ENCODE results near the gene FABP3.
A peak's percentile ranks its signal among the peaks of the same experiment; 100 is the strongest.
"Not testable (repeated sequence)": the region's sequence is repeated elsewhere in the genome, so short reads cannot be mapped to it uniquely, and the experiment has no call there.

The FABP3 gene

GRCh38 chr1:31398246-31398645, 25.4 kb upstream of the FABP3 start:
- no peak for DNase-seq (ENCODE audit: low read depth, low spot score)

GRCh38 chr1:31397360-31398095, 24.7 kb upstream of the FABP3 start:
- no peak for DNase-seq (ENCODE audit: low read depth, low spot score)

GRCh38 chr1:31396633-31397351, 23.9 kb upstream of the FABP3 start:
- DNase-seq (ENCODE audit: low read depth, low spot score): no peak

GRCh38 chr1:31394584-31395193, 21.8 kb upstream of the FABP3 start:
- DNase-seq (ENCODE audit: low read depth, low spot score): peak; percentile 88

- DNase-seq (ENCODE audit: low read depth, low spot score): no peak
Observed at GRCh38 chr1:31393463-31393862, 20.6 kb upstream of the FABP3 start.

DNA sequence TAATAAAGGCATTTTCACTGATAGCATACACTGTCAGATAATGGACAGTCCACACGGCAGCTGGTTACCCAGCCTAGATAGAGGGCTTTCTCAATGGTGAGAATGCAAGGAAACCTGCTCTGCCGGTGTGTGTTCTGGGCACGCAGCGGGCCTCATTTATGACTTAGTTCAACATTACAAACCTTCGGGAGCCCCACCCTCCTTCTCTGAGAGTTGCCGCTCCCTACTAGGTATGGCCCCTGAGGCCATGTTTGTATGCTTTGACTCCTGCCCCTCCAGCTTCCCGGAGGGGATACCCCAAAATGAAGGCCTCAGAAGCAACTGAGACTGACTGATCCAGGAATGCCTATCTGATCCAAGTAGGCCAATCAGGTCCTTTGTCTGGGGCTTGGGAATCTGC, 17.2 kb upstream of the FABP3 start:
- DNase-seq (ENCODE audit: low read depth, low spot score): no peak

- DNase-seq (ENCODE audit: low read depth, low spot score): no peak
Observed at GRCh38 chr1:31389616-31390015, 16.7 kb upstream of the FABP3 start.

- no peak for DNase-seq (ENCODE audit: low read depth, low spot score)
Observed at GRCh38 chr1:31387612-31388011, 14.7 kb upstream of the FABP3 start.

GRCh38 chr1:31386576-31387243, 13.8 kb upstream of the FABP3 start:
- DNase-seq (ENCODE audit: low read depth, low spot score): not testable (repeated sequence)

DNA sequence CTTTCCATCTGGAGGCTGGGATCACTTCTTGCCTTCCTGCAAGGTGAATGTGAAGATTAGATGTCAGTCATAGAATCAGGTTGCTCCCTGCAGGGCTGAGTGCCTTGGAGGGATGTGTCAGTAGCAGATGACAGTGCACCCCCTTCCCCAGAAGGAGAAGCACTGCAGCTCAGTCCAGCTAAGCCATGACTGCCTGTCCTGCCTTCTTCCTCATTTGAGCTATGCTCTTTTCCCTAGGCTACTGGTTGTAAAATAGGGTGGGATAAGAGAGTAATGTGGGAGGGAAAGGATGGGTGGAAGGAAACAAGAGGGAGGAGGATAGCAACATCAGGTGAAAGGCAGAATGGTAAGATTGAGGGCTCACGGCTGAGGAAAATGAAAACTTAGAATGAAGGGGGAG, 11.1 kb upstream of the FABP3 start:
- DNase-seq (ENCODE audit: low read depth, low spot score): no peak

GRCh38 chr1:31382379-31382989, 9.6 kb upstream of the FABP3 start:
- DNase-seq (ENCODE audit: low read depth, low spot score): no peak

DNA sequence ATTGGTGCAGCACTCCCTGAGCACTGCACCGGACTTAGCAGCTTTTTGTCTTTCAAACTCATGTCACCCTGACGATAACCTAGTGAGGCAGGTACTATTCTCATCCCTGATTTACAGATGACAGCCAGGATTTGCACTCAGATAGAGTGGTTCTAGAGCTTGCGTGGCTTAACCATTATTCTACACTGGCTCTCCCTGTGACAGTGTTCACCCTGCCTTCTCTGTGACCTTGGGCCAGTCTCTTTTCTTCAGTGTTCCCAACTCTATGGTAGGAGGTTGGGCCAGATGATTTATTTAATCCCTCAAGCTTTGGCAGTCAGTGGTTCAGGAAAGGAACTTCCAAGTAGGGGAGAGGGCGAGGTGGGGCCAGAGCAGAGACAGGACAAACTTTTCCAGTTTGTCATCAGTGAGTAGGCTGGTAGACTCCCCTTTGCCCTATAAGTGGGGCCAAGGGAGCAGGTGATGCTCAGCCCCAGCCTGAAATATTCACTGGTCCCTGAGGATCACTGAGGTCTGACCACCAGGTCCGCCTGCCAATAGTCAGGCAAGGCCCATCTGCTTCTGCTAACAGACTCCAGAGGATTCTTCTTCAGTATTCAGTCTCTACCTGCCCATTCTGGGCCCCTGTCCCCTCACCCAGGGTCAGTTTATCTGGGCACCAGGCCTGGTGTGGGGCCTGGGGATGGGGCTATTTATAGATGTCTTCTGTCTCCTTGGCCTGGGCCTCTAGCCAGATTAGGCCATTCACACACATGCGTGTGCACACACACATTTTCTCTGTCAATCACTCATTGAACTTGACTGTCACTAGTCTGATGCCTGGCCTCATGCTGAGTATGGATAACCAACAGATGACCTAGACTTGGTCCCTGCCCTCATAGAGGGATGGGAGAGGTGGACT, 8.8 kb upstream of the FABP3 start:
- DNase-seq (ENCODE audit: low read depth, low spot score): no peak

- DNase-seq (ENCODE audit: low read depth, low spot score): no peak
Observed at GRCh38 chr1:31380181-31380580, 7.3 kb upstream of the FABP3 start.

GRCh38 chr1:31378001-31378400, 5.1 kb upstream of the FABP3 start:
- DNase-seq (ENCODE audit: low read depth, low spot score): no peak

DNA sequence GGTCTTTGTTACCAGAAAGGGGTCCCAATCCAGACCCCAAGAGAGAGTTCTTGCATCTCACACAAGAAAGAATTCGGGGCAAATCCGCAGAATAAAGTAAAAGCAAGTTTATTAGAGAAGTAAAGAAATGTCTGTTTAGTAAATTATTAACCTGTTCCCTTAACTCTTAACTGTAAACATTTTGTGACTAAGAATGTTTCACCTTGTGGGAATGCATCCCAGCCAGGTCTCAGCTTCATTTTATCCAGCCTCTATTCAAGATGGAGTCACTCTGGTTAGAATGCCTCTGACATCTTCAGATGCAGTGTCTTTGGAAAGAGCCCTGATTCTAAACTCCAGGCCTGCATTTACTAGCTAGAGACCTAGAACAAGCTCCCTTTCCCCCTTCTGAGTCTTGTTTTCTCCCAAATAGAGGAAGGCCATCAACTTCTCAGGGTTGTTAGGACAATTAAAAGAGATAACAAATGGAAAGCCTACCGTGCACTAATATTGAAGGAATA, 4.5 kb upstream of the FABP3 start:
- no peak for DNase-seq (ENCODE audit: low read depth, low spot score)

GRCh38 chr1:31376375-31377134, 3.7 kb upstream of the FABP3 start:
- peak; percentile 76 for DNase-seq (ENCODE audit: low read depth, low spot score)

- DNase-seq (ENCODE audit: low read depth, low spot score): peak; percentile 73
Observed at GRCh38 chr1:31374511-31375196, 1.8 kb upstream of the FABP3 start.

DNA sequence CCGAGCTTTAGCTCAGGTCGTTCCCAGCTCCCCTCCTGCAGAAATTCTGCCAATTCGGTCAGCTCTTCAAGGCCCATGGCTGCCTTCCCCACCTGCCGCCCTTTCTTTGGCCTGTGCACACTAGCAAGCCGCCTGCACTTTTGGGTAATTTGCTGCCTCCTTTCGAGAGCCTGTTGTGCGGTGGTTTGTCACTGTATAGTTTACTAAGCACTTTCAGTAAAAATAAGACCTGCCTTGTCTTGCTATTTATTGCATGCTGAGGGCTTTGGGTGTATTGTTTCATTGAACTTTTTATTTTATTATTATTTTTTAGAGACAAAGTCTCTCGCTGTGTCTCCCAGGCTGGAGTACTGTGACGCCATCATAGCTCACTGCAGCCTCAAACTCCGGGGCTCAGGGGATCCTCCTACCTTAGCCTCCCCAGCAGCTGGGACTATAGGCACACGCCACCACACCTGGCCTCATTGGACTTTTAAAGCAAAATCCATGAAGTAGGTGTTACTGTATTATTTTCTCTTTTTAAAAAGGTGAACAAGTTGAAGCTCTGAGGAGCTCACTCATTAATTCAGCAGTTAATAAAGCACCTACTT, 1.1 kb upstream of the FABP3 start:
- DNase-seq (ENCODE audit: low read depth, low spot score): no peak

DNA sequence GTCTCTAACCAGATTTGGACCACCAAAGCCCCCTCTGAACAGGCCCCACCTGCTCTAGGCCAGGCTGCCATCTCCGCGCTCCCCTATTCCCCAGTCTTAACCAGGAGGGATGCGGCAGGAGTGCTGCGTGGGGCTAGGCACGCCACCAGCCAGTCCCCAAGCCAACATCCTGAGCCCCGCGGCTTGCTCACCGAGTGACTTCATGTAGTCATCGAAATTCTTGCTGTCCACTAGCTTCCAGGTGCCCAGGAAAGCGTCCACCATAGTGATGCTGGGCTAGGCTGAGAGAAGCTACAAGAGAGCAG, 173 bp downstream of the FABP3 start:
- no peak for DNase-seq (ENCODE audit: low read depth, low spot score)

Data from astrocyte of the hippocampus (primary cell).